Cardiac fibroblast (primary cell): Measurements from ENCODE around the gene LEMD1.

Experiments
- DNase-seq, 2 donors: peaks; one replicate each; pipeline versions ENCODE4 v3.0.0 to v3.0.0-alpha.2; 2010; ENCODE audit warnings: low read depth in 2 of 2
- H3K4me3 ChIP-seq, 2 donors: replicated peaks in 1 of 2; 1 replicate in 1 of 2; 2 replicates in 1 of 2; pipeline ENCODE4 v1.5.1; 2011; ENCODE audit warnings: low read depth in 2 of 2, low read length in 2 of 2, mild to moderate bottlenecking in 2 of 2, moderate library complexity in 1 of 2
- CTCF ChIP-seq: IDR thresholded peaks from one replicate; pipeline ENCODE4 v1.5.1; 2011; ENCODE audit warnings: low read depth, mild to moderate bottlenecking, low read length, inconsistent platforms

The LEMD1 gene

GRCh38 chr1:205335692-205336091 lies 86.2 kb downstream of the LEMD1 start:
- TF ChIP-seq CTCF: peak; percentile 100
- DNase-seq: peak; percentile 77 to 82
- H3K4me3 ChIP-seq: no peak overlapping the region

GRCh38 chr1:205332015-205332791 lies 89.7 kb downstream of the LEMD1 start:
- DNase-seq: no peak
- no peak for TF ChIP-seq CTCF
- no peak overlapping the region for H3K4me3 ChIP-seq
